Stimulated activated CD4-positive, alpha-beta T cell treated with anti-CD3 and anti-CD28 coated beads, TNF-alpha, amount 100 ng/mL, for 24 hours (primary cell): Measurements from ENCODE around the gene TEX2.

Source experiments
- DNase-seq, 3 experiments: peaks; one replicate each; pipeline ENCODE4 v3.0.0-alpha.2; 2020; ENCODE audit warnings: low read depth in 3 of 3

The TEX2 gene

GRCh38 chr17:64117981-64118979 lies 144.8 kb downstream of the TEX2 start:
- no peak for DNase-seq

- DNase-seq: no peak
These were observed 147.1 kb downstream of the TEX2 start for GRCh38 chr17:64115822-64116534.

GRCh38 chr17:64115043-64115698 lies 147.9 kb downstream of the TEX2 start:
- no peak for DNase-seq

GRCh38 chr17:64113006-64113405 lies 150.1 kb downstream of the TEX2 start:
- DNase-seq: no peak

- DNase-seq: no peak
These were observed 151.2 kb downstream of the TEX2 start for GRCh38 chr17:64111831-64112230.

GRCh38 chr17:64110379-64111152 lies 152.5 kb downstream of the TEX2 start:
- no peak for DNase-seq

- no peak for DNase-seq
These were observed 153.7 kb downstream of the TEX2 start for GRCh38 chr17:64109400-64109799.

GRCh38 chr17:64107500-64108236 lies 155.4 kb downstream of the TEX2 start:
- DNase-seq: no peak

GRCh38 chr17:64106918-64107317 lies 156.1 kb downstream of the TEX2 start:
- no peak for DNase-seq

GRCh38 chr17:64103391-64104364 lies 159.4 kb downstream of the TEX2 start:
- DNase-seq: no peak

GRCh38 chr17:64102627-64103390 lies 160.3 kb downstream of the TEX2 start:
- DNase-seq: no peak

GRCh38 chr17:64099543-64099942 lies 163.5 kb downstream of the TEX2 start:
- no peak for DNase-seq
